ENCODE measurements around the gene CACNG5.
A peak's percentile ranks its signal among the peaks of the same experiment; 100 is the strongest.

CACNG5 gene

GRCh38 chr17:66826856-66827255 is 8.1 kb upstream of the CACNG5 start:
- DNase-seq: no peak

GRCh38 chr17:66829386-66829864 is 5.5 kb upstream of the CACNG5 start:
- DNase-seq: no peak

GRCh38 chr17:66829883-66830282 is 5.0 kb upstream of the CACNG5 start:
- DNase-seq: no peak

- DNase-seq: peak; percentile 18
Observed at GRCh38 chr17:66830451-66830850, 4.5 kb upstream of the CACNG5 start.

- DNase-seq: no peak
Observed at GRCh38 chr17:66831383-66832210, 3.3 kb upstream of the CACNG5 start.

- DNase-seq: no peak
Observed at GRCh38 chr17:66833201-66833600, 1.7 kb upstream of the CACNG5 start.

GRCh38 chr17:66834426-66834918 is 445 bp upstream of the CACNG5 start:
- DNase-seq: no peak

- DNase-seq: no peak
Observed at GRCh38 chr17:66835476-66835875, 559 bp downstream of the CACNG5 start.

GRCh38 chr17:66836063-66837005 is 1.4 kb downstream of the CACNG5 start:
- no peak for DNase-seq

GRCh38 chr17:66837226-66837625 is 2.3 kb downstream of the CACNG5 start:
- DNase-seq: no peak

- no peak for DNase-seq
Observed at GRCh38 chr17:66837885-66838665, 3.2 kb downstream of the CACNG5 start.

GRCh38 chr17:66839616-66840015 is 4.7 kb downstream of the CACNG5 start:
- DNase-seq: no peak

GRCh38 chr17:66840061-66840460 is 5.1 kb downstream of the CACNG5 start:
- no peak for DNase-seq

GRCh38 chr17:66841328-66841727 is 6.4 kb downstream of the CACNG5 start:
- DNase-seq: no peak

- DNase-seq: no peak
Observed at GRCh38 chr17:66841744-66842143, 6.8 kb downstream of the CACNG5 start.

- no peak for DNase-seq
Observed at GRCh38 chr17:66842505-66842904, 7.6 kb downstream of the CACNG5 start.

GRCh38 chr17:66842959-66843358 is 8.0 kb downstream of the CACNG5 start:
- no peak for DNase-seq

- peak; percentile 12 for DNase-seq
Observed at GRCh38 chr17:66843627-66844026, 8.7 kb downstream of the CACNG5 start.

GRCh38 chr17:66847704-66848103 is 12.8 kb downstream of the CACNG5 start:
- no peak for DNase-seq

- DNase-seq: no peak
Observed at GRCh38 chr17:66848496-66848895, 13.6 kb downstream of the CACNG5 start.

- no peak for DNase-seq
Observed at GRCh38 chr17:66849032-66849655, 14.2 kb downstream of the CACNG5 start.

Measured in NCI-H345 (cell line).